ENCODE data around the gene PTPRE.

PTPRE gene

GRCh38 chr10:128084991-128085390, 178.1 kb downstream of the PTPRE start:
- H3K79me2 ChIP-seq (ENCODE audit: insufficient read depth, low read depth), result no peaks in the 10 kb centered on the region
- no peaks in the 10 kb centered on the region for H4K20me1 ChIP-seq (ENCODE audit: insufficient read depth)
- TF ChIP-seq CTCF (conservative IDR thresholded peaks at IDR 0.05; ENCODE audit: low read depth, low read length), result no peak
- H3K4me1 ChIP-seq (ENCODE audit: low read depth, poor library complexity, severe bottlenecking), result peaks cover 40% of the 10 kb centered on the region
- H3K27me3 ChIP-seq (ENCODE audit: insufficient read depth, low read depth), result no peaks in the 10 kb centered on the region
- no peak overlapping the region for H3K9ac ChIP-seq
- no peak overlapping the region for H2AFZ ChIP-seq (ENCODE audit: low read depth)
- no peak overlapping the region for H3K4me2 ChIP-seq
- H3K36me3 ChIP-seq (ENCODE audit: insufficient read depth), result no peaks in the 10 kb centered on the region
- no peak overlapping the region for H3K27ac ChIP-seq
- no peak overlapping the region for H3K4me3 ChIP-seq (IDR thresholded peaks at IDR 0.05; ENCODE audit: insufficient read depth, low read depth, low read length)

GRCh38 chr10:128086003-128086863, 179.3 kb downstream of the PTPRE start:
- Histone ChIP-seq H3K9ac (no peak overlapping the region), H4K20me1 (ENCODE audit: insufficient read depth) (no peaks in the 10 kb centered on the region), H3K4me2 (no peak overlapping the region), H3K4me1 (ENCODE audit: low read depth, poor library complexity, severe bottlenecking) (peaks cover 37% of the 10 kb centered on the region), H3K4me3 (IDR thresholded peaks at IDR 0.05; ENCODE audit: insufficient read depth, low read depth, low read length) (no peak overlapping the region), H3K27ac (no peak overlapping the region), H3K36me3 (ENCODE audit: insufficient read depth) (no peaks in the 10 kb centered on the region), H3K79me2 (ENCODE audit: insufficient read depth, low read depth) (no peaks in the 10 kb centered on the region), H3K27me3 (ENCODE audit: insufficient read depth, low read depth) (no peaks in the 10 kb centered on the region), H2AFZ (ENCODE audit: low read depth) (no peak overlapping the region)
- no peak for TF ChIP-seq CTCF (conservative IDR thresholded peaks at IDR 0.05; ENCODE audit: low read depth, low read length)

GRCh38 chr10:128087146-128087883, 180.4 kb downstream of the PTPRE start:
- Histone ChIP-seq H2AFZ (ENCODE audit: low read depth) (no peak overlapping the region), H3K9ac (no peak overlapping the region), H3K4me1 (ENCODE audit: low read depth, poor library complexity, severe bottlenecking) (peaks cover 26% of the 10 kb centered on the region), H4K20me1 (ENCODE audit: insufficient read depth) (no peaks in the 10 kb centered on the region), H3K79me2 (ENCODE audit: insufficient read depth, low read depth) (no peaks in the 10 kb centered on the region), H3K36me3 (ENCODE audit: insufficient read depth) (no peaks in the 10 kb centered on the region), H3K27ac (no peak overlapping the region), H3K4me3 (IDR thresholded peaks at IDR 0.05; ENCODE audit: insufficient read depth, low read depth, low read length) (no peak overlapping the region), H3K4me2 (no peak overlapping the region), H3K27me3 (ENCODE audit: insufficient read depth, low read depth) (no peaks in the 10 kb centered on the region)
- TF ChIP-seq CTCF (conservative IDR thresholded peaks at IDR 0.05; ENCODE audit: low read depth, low read length), result no peak

GRCh38 chr10:128087884-128088709, 181.2 kb downstream of the PTPRE start:
- TF ChIP-seq CTCF (conservative IDR thresholded peaks at IDR 0.05; ENCODE audit: low read depth, low read length), result no peak
- Histone ChIP-seq H2AFZ (ENCODE audit: low read depth) (no peak overlapping the region), H3K79me2 (ENCODE audit: insufficient read depth, low read depth) (no peaks in the 10 kb centered on the region), H3K4me2 (no peak overlapping the region), H3K36me3 (ENCODE audit: insufficient read depth) (no peaks in the 10 kb centered on the region), H3K27me3 (ENCODE audit: insufficient read depth, low read depth) (no peaks in the 10 kb centered on the region), H3K27ac (no peak overlapping the region), H4K20me1 (ENCODE audit: insufficient read depth) (no peaks in the 10 kb centered on the region), H3K4me3 (IDR thresholded peaks at IDR 0.05; ENCODE audit: insufficient read depth, low read depth, low read length) (no peak overlapping the region), H3K9ac (no peak overlapping the region), H3K4me1 (ENCODE audit: low read depth, poor library complexity, severe bottlenecking) (peaks cover 18% of the 10 kb centered on the region)

Measured in KMS-11 (cell line).